Spinal cord (tissue), 10 donors: ENCODE results near the gene TRAPPC5. TPM values are rescaled to one million over a fixed set of nuclear protein-coding genes. Genes with fewer than 3 reads are reported as not detected.
A peak's percentile ranks its signal among the peaks of the same experiment; 100 is the strongest.

Source experiments
- DNase-seq, 6 donors: peaks; one replicate each; pipeline versions ENCODE4 v3.0.0 to v3.0.0-alpha.2; 2013 to 2015; ENCODE audit warnings: low spot score in 6 of 6, low read depth in 4 of 6
- H3K27ac ChIP-seq: one replicate; pipeline ENCODE4 v1.5.1; 2013; ENCODE audit warnings: low read depth, low read length, control low read depth
- H3K27me3 ChIP-seq: one replicate; pipeline ENCODE4 v1.6.1; 2013; ENCODE audit warnings: low read length; ENCODE audit not compliant: control insufficient read depth, insufficient read depth
- H3K36me3 ChIP-seq: one replicate; pipeline ENCODE4 v1.6.1; 2013; ENCODE audit warnings: low read length; ENCODE audit not compliant: control insufficient read depth, insufficient read depth
- H3K4me1 ChIP-seq: one replicate; pipeline ENCODE4 v1.6.1; 2013; ENCODE audit warnings: low read length; ENCODE audit not compliant: control insufficient read depth, insufficient read depth
- H3K4me3 ChIP-seq: one replicate; pipeline ENCODE4 v1.5.1; 2013; ENCODE audit warnings: low read depth, low read length, control low read depth
- H3K9me3 ChIP-seq: one replicate; pipeline ENCODE4 v1.6.1; 2013; ENCODE audit warnings: low read length; ENCODE audit not compliant: control insufficient read depth, insufficient read depth
- WGBS: methylation state at CpG from one replicate; pipeline ENCODE4 v1.1.5; 2013; ENCODE audit warnings: missing lambda C conversion rate; ENCODE audit not compliant: insufficient coverage; 5-methylcytosine and 5-hydroxymethylcytosine counted together
- polyA plus RNA-seq, 2 donors: library from polyadenylated mRNA; unstranded; fragments of 120-200 nt; gene quantifications; one replicate each; pipeline ENCODE4 v1.2.1, GENCODE V29; 2013; ENCODE audit not compliant: insufficient read length in 2 of 2
- total RNA-seq, 2 donors: library from RNA; depleted of rRNA in 1 of 2; stranded (reverse); fragments of 120-200 nt in 1 of 2; fragments of >200 nt in 1 of 2; gene quantifications; one replicate each; pipeline versions ENCODE4 v1.2.3 to v1.2.4, GENCODE V29; 2013 to 2014
- donor health status: healthy.

The TRAPPC5 gene
- total and polyA plus RNA-seq, 4 donors: 24.5 to 165 (median 97.1) TPM

- Histone ChIP-seq H3K9me3 (no peaks in the 10 kb centered on the region), H3K4me1 (peaks cover 3% of the 10 kb centered on the region), H3K4me3 (no peak overlapping the region), H3K27me3 (no peaks in the 10 kb centered on the region), H3K27ac (no peak overlapping the region), H3K36me3 (no peaks in the 10 kb centered on the region)
- WGBS: 38% methylated on average over 6 of the region's 9 CpGs
- DNase-seq: peak in 3 of 6 donors; percentile 54 to 92 (median 89)
Observed at GRCh38 chr19:7658219-7658686, 22.4 kb upstream of the TRAPPC5 start.

GRCh38 chr19:7661744-7662538 is 18.7 kb upstream of the TRAPPC5 start:
- Histone ChIP-seq H3K36me3 (no peaks in the 10 kb centered on the region), H3K9me3 (no peaks in the 10 kb centered on the region), H3K4me3 (no peak overlapping the region), H3K27ac (no peak overlapping the region), H3K27me3 (no peaks in the 10 kb centered on the region), H3K4me1 (peaks cover 3% of the 10 kb centered on the region)
- WGBS: 54% methylated on average over 2 of the region's 8 CpGs
- no peak for DNase-seq

- Histone ChIP-seq H3K36me3 (no peaks in the 10 kb centered on the region), H3K4me3 (no peak overlapping the region), H3K4me1 (peaks cover 3% of the 10 kb centered on the region), H3K27ac (no peak overlapping the region), H3K27me3 (no peaks in the 10 kb centered on the region), H3K9me3 (no peaks in the 10 kb centered on the region)
- 82% methylated on average over 11 of the region's 14 CpGs for WGBS
- no peak for DNase-seq
Observed at GRCh38 chr19:7662657-7663056, 18.0 kb upstream of the TRAPPC5 start.

GRCh38 chr19:7663706-7664105 is 16.9 kb upstream of the TRAPPC5 start:
- 100% methylated on average over 2 of the region's 7 CpGs for WGBS
- Histone ChIP-seq H3K4me1 (no peaks in the 10 kb centered on the region), H3K4me3 (no peak overlapping the region), H3K27ac (no peak overlapping the region), H3K9me3 (no peaks in the 10 kb centered on the region), H3K27me3 (no peaks in the 10 kb centered on the region), H3K36me3 (no peaks in the 10 kb centered on the region)
- DNase-seq: peak in 1 of 6 donors; percentile 64

- Histone ChIP-seq H3K9me3 (no peaks in the 10 kb centered on the region), H3K27me3 (no peaks in the 10 kb centered on the region), H3K36me3 (no peaks in the 10 kb centered on the region), H3K27ac (no peak overlapping the region), H3K4me1 (peaks cover 6% of the 10 kb centered on the region), H3K4me3 (no peak overlapping the region)
- DNase-seq: peak in 2 of 6 donors; percentile 18 to 93
- 64% methylated on average over 1 of the region's 4 CpGs for WGBS
Observed at GRCh38 chr19:7665076-7665475, 15.6 kb upstream of the TRAPPC5 start.

GRCh38 chr19:7668842-7669241 is 11.8 kb upstream of the TRAPPC5 start, which contains the start of gene RETN:
RETN (plus strand) TSS chr19:7669049; CDS start chr19:7669327, 278 bp downstream.
- Histone ChIP-seq H3K27ac (no peak within 1 kb of the TSS), H3K4me1 (peaks cover 13% of the 10 kb centered on the region), H3K27me3 (no peaks in the 10 kb centered on the region), H3K36me3 (no peaks in the 10 kb centered on the region), H3K9me3 (no peaks in the 10 kb centered on the region), H3K4me3 (no peak within 1 kb of the TSS)
- no peak for DNase-seq
- WGBS: 88% methylated on average over 9 of the region's 9 CpGs

GRCh38 chr19:7669641-7670040 is 11.0 kb upstream of the TRAPPC5 start:
- Histone ChIP-seq H3K9me3 (no peaks in the 10 kb centered on the region), H3K27me3 (no peaks in the 10 kb centered on the region), H3K4me1 (peaks cover 13% of the 10 kb centered on the region), H3K27ac (no peak overlapping the region), H3K36me3 (no peaks in the 10 kb centered on the region), H3K4me3 (no peak overlapping the region)
- WGBS: 16% methylated on average over 6 of the region's 9 CpGs
- DNase-seq: no peak

GRCh38 chr19:7670150-7670783 is 10.4 kb upstream of the TRAPPC5 start:
- WGBS: 3% methylated on average over 40 of the region's 43 CpGs
- H3K36me3 ChIP-seq: no peaks in the 10 kb centered on the region
- peaks cover 13% of the 10 kb centered on the region for H3K4me1 ChIP-seq
- DNase-seq: peak in 2 of 6 donors; percentile 75 to 84
- no peaks in the 10 kb centered on the region for H3K27me3 ChIP-seq
- no peaks in the 10 kb centered on the region for H3K9me3 ChIP-seq
- no peak overlapping the region for H3K27ac ChIP-seq
- H3K4me3 ChIP-seq: peak overlapping the region; percentile 9

GRCh38 chr19:7670790-7671189 is 9.8 kb upstream of the TRAPPC5 start:
- WGBS: 39% methylated on average over 8 of the region's 9 CpGs
- no peaks in the 10 kb centered on the region for H3K9me3 ChIP-seq
- H3K4me1 ChIP-seq: peaks cover 13% of the 10 kb centered on the region
- H3K4me3 ChIP-seq: no peak overlapping the region
- no peak overlapping the region for H3K27ac ChIP-seq
- peak in 1 of 6 donors; percentile 3 for DNase-seq
- no peaks in the 10 kb centered on the region for H3K27me3 ChIP-seq
- no peaks in the 10 kb centered on the region for H3K36me3 ChIP-seq
